K562 (cell line): Measurements from ENCODE around the gene PITPNM3. TPM values are rescaled to one million over a fixed set of nuclear protein-coding genes. Genes with fewer than 3 reads are reported as not detected.

Experiments
- ATAC-seq: fragments of 200-7000 bp; cut with Tn5 transposase; 3 replicates; pipeline ENCODE4 v1.9.1; 2020; ENCODE audit warnings: moderate library complexity
- BruUV-seq: library from RNA; stranded (reverse); fragments of 400-500 nt; replicated peaks from 2 replicates; lab custom pipeline; 2021; lab: Mats Ljungman, UMichigan
- CTCF ChIA-PET: fragments of 300-600 bp; formaldehyde crosslinking; extraction: SDS; loops from one replicate; lab custom pipeline; 2021; ENCODE audit warnings: low intra/inter-chr PET ratio; lab: Yijun Ruan, JAX
- POLR2A ChIA-PET: fragments of 300-600, 350-650 bp; sonication (Branson Sonifier 250); formaldehyde crosslinking; extraction: SDS; loops from one replicate; lab custom pipeline; 2021; ENCODE audit warnings: antibody characterized with exemption, inconsistent platforms; lab: Yijun Ruan, JAX
- DNase-seq, 4 experiments: peaks; one replicate each; pipeline versions ENCODE4 v3.0.0 to v3.0.0-alpha.2; 2011 to 2018; ENCODE audit warnings: low spot score in 3 of 4, mixed read lengths in 3 of 4; ENCODE audit errors: extremely low read depth in 1 of 4
- FAIRE-seq: peaks from 2 replicates; lab custom pipeline; 2011; peaks lifted over from hg19 to GRCh38; lab: Jason Lieb, UNC
- H2AFZ ChIP-seq: 2 replicates; pipeline ENCODE4 v1.6.0; 2011; ENCODE audit warnings: low read depth, low read length, control low read depth, inconsistent platforms
- H3K27ac ChIP-seq: fragments of 200-600 bp; 3 replicates; pipeline ENCODE4 v1.8.0; 2011; ENCODE audit warnings: low read depth, mild to moderate bottlenecking, control low read depth, inconsistent platforms, low read length, moderate library complexity, mixed read lengths; ENCODE audit errors: extremely low read depth
- H3K27me3 ChIP-seq, 2 experiments: fragments of 300-600 bp in 1 of 2; 2 replicates in 1 of 2; 3 replicates in 1 of 2; pipeline versions ENCODE4 v1.6.0 to v1.8.0; 2011; ENCODE audit warnings: inconsistent platforms in 2 of 2, low read length in 2 of 2, mild to moderate bottlenecking in 1 of 2, mixed read lengths in 1 of 2, moderate library complexity in 1 of 2; ENCODE audit not compliant: control insufficient read depth in 2 of 2, insufficient read depth in 2 of 2
- H3K36me3 ChIP-seq: fragments of 300-600 bp; 3 replicates; pipeline ENCODE4 v1.8.0; 2011; ENCODE audit warnings: mild to moderate bottlenecking, low read length, inconsistent platforms; ENCODE audit not compliant: control insufficient read depth, insufficient read depth
- H3K4me1 ChIP-seq, 2 experiments: fragments of 200-600 bp in 1 of 2; replicated peaks in 1 of 2; 2 replicates in 1 of 2; 3 replicates in 1 of 2; pipeline versions ENCODE4 v1.5.1 to v1.8.0; 2011; ENCODE audit warnings: inconsistent platforms in 2 of 2, low read length in 2 of 2, mild to moderate bottlenecking in 1 of 2, mixed read lengths in 1 of 2, moderate library complexity in 1 of 2; ENCODE audit not compliant: control insufficient read depth in 2 of 2, insufficient read depth in 2 of 2
- H3K4me2 ChIP-seq: 2 replicates; pipeline ENCODE4 v1.6.1; 2011; ENCODE audit warnings: low read length, control low read depth, inconsistent platforms, mixed read lengths; ENCODE audit not compliant: insufficient read depth
- H3K4me3 ChIP-seq: fragments of 200-600 bp; sonication (generic), shearing (Covaris generic); 2 replicates; pipeline ENCODE4 v1.5.1; 2016; ENCODE audit warnings: control low read depth, inconsistent platforms
- H3K79me2 ChIP-seq: fragments of 200-600 bp; 3 replicates; pipeline ENCODE4 v1.8.0; 2011; ENCODE audit warnings: low read length, inconsistent platforms; ENCODE audit not compliant: control insufficient read depth, insufficient read depth
- H3K9ac ChIP-seq, 2 experiments: 2 replicates each; pipeline versions ENCODE4 v1.6.0 to v1.6.1; 2011; ENCODE audit warnings: low read depth in 2 of 2, low read length in 2 of 2, control low read depth in 1 of 2, inconsistent platforms in 1 of 2, mild to moderate bottlenecking in 1 of 2, mixed read lengths in 1 of 2; ENCODE audit not compliant: insufficient read depth in 1 of 2
- H3K9me1 ChIP-seq: one replicate; pipeline ENCODE4 v1.6.0; 2011; ENCODE audit warnings: inconsistent platforms, mild to moderate bottlenecking, low read length, moderate library complexity; ENCODE audit not compliant: control insufficient read depth, insufficient read depth
- H3K9me3 ChIP-seq: replicated peaks from 2 replicates; pipeline ENCODE4 v1.5.1; 2011; ENCODE audit warnings: low read depth, low read length, inconsistent platforms; ENCODE audit not compliant: control insufficient read depth, insufficient read depth
- H4K20me1 ChIP-seq: replicated peaks from 2 replicates; pipeline ENCODE4 v1.6.1; 2011; ENCODE audit warnings: low read length, inconsistent platforms, mixed read lengths; ENCODE audit not compliant: control insufficient read depth, insufficient read depth
- C11orf30 ChIP-seq: fragments of 450-650 bp; IDR thresholded peaks from 2 replicates; pipeline ENCODE4 v1.6.1; 2016; ENCODE audit warnings: low read depth, mild to moderate bottlenecking
- DPF2 ChIP-seq: fragments of 450-650 bp; IDR thresholded peaks from 2 replicates; pipeline ENCODE4 v1.6.1; 2016
- IRF2 ChIP-seq: sonication (generic); formaldehyde crosslinking; IDR thresholded peaks from 2 replicates; pipeline ENCODE4 v1.8.1; 2022; ENCODE audit warnings: mild to moderate bottlenecking, missing genetic modification reagents
- MEF2A ChIP-seq: IDR thresholded peaks from 2 replicates; pipeline ENCODE4 v1.6.1; 2011; ENCODE audit warnings: low read depth, mild to moderate bottlenecking, low read length, moderate library complexity; ENCODE audit not compliant: control insufficient read depth
- MTA3 ChIP-seq: fragments of 450-650 bp; formaldehyde crosslinking; IDR thresholded peaks from 2 replicates; pipeline ENCODE4 v1.6.1; 2017; ENCODE audit warnings: mild to moderate bottlenecking, borderline replicate concordance
- MYC ChIP-seq, 2 experiments: fragments of 250-450 bp in 1 of 2; sonication (Bioruptor Pico) in 1 of 2; IDR thresholded peaks; 2 replicates each; pipeline versions ENCODE4 v1.5.1 to v1.6.1; 2012 to 2021; ENCODE audit warnings: low read depth in 2 of 2, borderline replicate concordance in 1 of 2, improper control_type of control experiment in 1 of 2, low read length in 1 of 2, mild to moderate bottlenecking in 1 of 2, moderate library complexity in 1 of 2
- PRPF4 ChIP-seq: fragments of 200-400 bp; formaldehyde crosslinking; IDR thresholded peaks from one replicate; pipeline ENCODE4 v1.6.1; 2017; ENCODE audit warnings: low read length, low read depth, mild to moderate bottlenecking; ENCODE audit not compliant: insufficient read depth, poor library complexity, severe bottlenecking
- RUNX1 ChIP-seq: sonication (generic); IDR thresholded peaks from 2 replicates; pipeline ENCODE4 v1.6.1; 2016; ENCODE audit warnings: antibody characterized with exemption, low read depth
- SRSF1 ChIP-seq: fragments of 200-400 bp; formaldehyde crosslinking; IDR thresholded peaks from 2 replicates; pipeline ENCODE4 v1.6.1; 2017; ENCODE audit warnings: mild to moderate bottlenecking, low read depth, low read length, moderate library complexity
- ZNF311 ChIP-seq: fragments of 250-450 bp; sonication (Bioruptor Pico); IDR thresholded peaks from 2 replicates; pipeline ENCODE4 v1.4.0; 2020; ENCODE audit warnings: mild to moderate bottlenecking, moderate library complexity
- WGBS: fragments of 100-300 bp; shearing (Covaris generic); methylation state at CpG from one replicate; pipeline ENCODE4 v1.1.6; 2016; ENCODE audit warnings: low coverage, mixed read lengths; ENCODE audit not compliant: insufficient coverage; ENCODE audit errors: missing lambda C conversion rate; 5-methylcytosine and 5-hydroxymethylcytosine counted together
- in situ Hi-C: fragments of 300-500 bp; cut with MboI; formaldehyde crosslinking; loops from 4 replicates; pipeline ENCODE4 v1.15.0; 2018; ENCODE audit warnings: inconsistent platforms, mixed read lengths
- intact Hi-C: fragments of 100-400 bp; cut with micrococcal nuclease; formaldehyde crosslinking; loops from 2 replicates; pipeline ENCODE4 v1.14.2; 2022
- polyA plus RNA-seq, 8 experiments: library from polyadenylated mRNA; depleted of rRNA in 4 of 8; stranded (reverse) in 5 of 8; unstranded in 3 of 8; fragments of >200 nt; fragmentation: Nextera tagmentation in 2 of 8; fragmentation: Illumina TruSeq in 1 of 8; extraction: Ambion mirVana in 2 of 8; extraction: Trizol in 1 of 8; gene quantifications; 2 replicates each; pipeline versions ENCODE4 v1.2.1 to v1.2.3, GENCODE V29; 2011 to 2014; ENCODE audit warnings: inconsistent platforms in 1 of 8, missing spikeins in 1 of 8
- total RNA-seq, 7 experiments: library from RNA; depleted of rRNA in 6 of 7; stranded (reverse); fragments of >200 nt in 6 of 7; fragmentation: Illumina TruSeq in 2 of 7; extraction: Trizol in 2 of 7; gene quantifications; 2 replicates each; pipeline versions ENCODE4 v1.2.1 to v1.2.3, GENCODE V29; 2011 to 2021; ENCODE audit warnings: low replicate concordance in 1 of 7
- TF ChIP-seq, protein P1 (sequence below), 2 experiments: fragments of 450-650 bp in 1 of 2; IDR thresholded peaks; 2 replicates each; pipeline ENCODE4 v1.6.1; 2011 to 2017; ENCODE audit warnings: low read depth in 2 of 2, antibody characterized with exemption in 1 of 2, borderline replicate concordance in 1 of 2, low read length in 1 of 2, mild to moderate bottlenecking in 1 of 2, mixed read lengths in 1 of 2; ENCODE audit not compliant: control insufficient read depth in 1 of 2
- TF ChIP-seq, protein P2 (sequence below), 2 experiments: fragments of 450-650 bp; IDR thresholded peaks; 2 replicates each; pipeline ENCODE4 v1.6.1; 2018; ENCODE audit warnings: mild to moderate bottlenecking in 2 of 2, low read depth in 1 of 2; ENCODE audit not compliant: partially characterized antibody in 2 of 2

The PITPNM3 gene
- total and polyA plus RNA-seq, 9 of the 15 experiments (the other 6 are each of a cell fraction or from before 2014, with no cell fraction given): 0.14 to 0.38 (median 0.22) TPM; not detected in 2

DNA sequence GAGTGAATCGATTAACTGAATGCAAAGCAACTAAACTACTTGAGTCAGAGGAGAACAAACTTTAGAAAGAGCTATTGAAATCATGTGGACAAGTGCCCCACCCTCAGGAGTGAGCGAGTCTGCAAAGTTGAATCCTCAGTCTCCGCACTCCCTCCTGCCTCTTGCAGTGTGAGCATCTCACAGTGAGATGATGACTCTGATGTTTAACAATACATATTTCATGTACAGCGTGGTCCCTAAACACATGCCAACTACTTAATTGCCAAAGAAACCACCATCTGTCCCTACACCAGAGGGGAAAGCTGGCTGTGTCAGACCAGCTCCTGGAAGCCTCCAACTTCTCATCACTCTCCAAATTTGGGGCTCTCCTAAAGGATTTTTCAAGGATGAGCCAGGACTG lies 80.9 kb downstream of the PITPNM3 start (continued):
- TF ChIP-seq, protein P1, sequence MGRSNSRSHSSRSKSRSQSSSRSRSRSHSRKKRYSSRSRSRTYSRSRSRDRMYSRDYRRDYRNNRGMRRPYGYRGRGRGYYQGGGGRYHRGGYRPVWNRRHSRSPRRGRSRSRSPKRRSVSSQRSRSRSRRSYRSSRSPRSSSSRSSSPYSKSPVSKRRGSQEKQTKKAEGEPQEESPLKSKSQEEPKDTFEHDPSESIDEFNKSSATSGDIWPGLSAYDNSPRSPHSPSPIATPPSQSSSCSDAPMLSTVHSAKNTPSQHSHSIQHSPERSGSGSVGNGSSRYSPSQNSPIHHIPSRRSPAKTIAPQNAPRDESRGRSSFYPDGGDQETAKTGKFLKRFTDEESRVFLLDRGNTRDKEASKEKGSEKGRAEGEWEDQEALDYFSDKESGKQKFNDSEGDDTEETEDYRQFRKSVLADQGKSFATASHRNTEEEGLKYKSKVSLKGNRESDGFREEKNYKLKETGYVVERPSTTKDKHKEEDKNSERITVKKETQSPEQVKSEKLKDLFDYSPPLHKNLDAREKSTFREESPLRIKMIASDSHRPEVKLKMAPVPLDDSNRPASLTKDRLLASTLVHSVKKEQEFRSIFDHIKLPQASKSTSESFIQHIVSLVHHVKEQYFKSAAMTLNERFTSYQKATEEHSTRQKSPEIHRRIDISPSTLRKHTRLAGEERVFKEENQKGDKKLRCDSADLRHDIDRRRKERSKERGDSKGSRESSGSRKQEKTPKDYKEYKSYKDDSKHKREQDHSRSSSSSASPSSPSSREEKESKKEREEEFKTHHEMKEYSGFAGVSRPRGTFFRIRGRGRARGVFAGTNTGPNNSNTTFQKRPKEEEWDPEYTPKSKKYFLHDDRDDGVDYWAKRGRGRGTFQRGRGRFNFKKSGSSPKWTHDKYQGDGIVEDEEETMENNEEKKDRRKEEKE (IDR thresholded peaks at IDR 0.05; ENCODE audit: borderline replicate concordance in 1 of 2, control insufficient read depth in 1 of 2, low read depth in 2 of 2, low read length in 1 of 2): no peak

DNA sequence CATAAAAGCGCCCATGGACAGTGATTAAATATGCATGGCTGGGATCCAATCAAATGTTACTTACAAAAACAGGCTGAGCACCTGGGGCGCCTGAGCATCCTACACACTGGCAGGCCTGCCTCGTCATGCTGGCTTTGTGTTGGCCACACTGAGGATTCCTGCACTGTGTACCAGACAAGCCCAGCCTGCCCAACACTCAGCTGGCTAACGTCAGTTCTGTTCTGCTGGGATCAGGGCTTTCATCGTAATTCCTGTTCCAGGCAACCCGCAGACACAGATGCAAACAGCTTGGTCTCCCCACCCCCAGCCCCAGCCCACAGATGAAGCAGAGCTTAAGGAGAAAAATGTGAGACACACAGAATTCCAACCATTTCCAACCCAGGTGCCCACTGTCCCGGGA lies 81.4 kb downstream of the PITPNM3 start:
- no peak overlapping the region for H3K4me3 ChIP-seq
- H4K20me1 ChIP-seq: 0 out of 2 replicates have a peak, but pooled peaks cover 7% of the 10 kb centered on the region
- H3K9ac ChIP-seq: no peak overlapping the region
- no peak overlapping the region for H3K27ac ChIP-seq
- intact Hi-C loops: no loop called here
- ChIA-PET POLR2A (no interaction called here), CTCF (no interaction called here)
- 16% methylated on average over 7 of the region's 7 CpGs for WGBS
- H3K9me3 ChIP-seq: no peaks in the 10 kb centered on the region
- H3K79me2 ChIP-seq: no peaks in the 10 kb centered on the region
- H3K4me2 ChIP-seq: no peak overlapping the region
- no peaks in the 10 kb centered on the region for H3K9me1 ChIP-seq
- H3K4me1 ChIP-seq: peaks cover 8 to 10% of the 10 kb centered on the region in 2 experiments; a peak in 4 of 5 replicates
- H3K36me3 ChIP-seq: no peaks in the 10 kb centered on the region
- peaks cover 0 to under 1% of the 10 kb centered on the region in 2 experiments; a peak in 1 of 5 replicates for H3K27me3 ChIP-seq
- no peak for DNase-seq
- FAIRE-seq: no peak
- in situ Hi-C loops: loop anchor here (5.0 kb wide), 1 partner anchor 37 kb away; no protein-coding TSS in a partner anchor
- ATAC-seq: no peak
- H2AFZ ChIP-seq: no peak overlapping the region
- BruUV-seq: no TSS peak
- TF ChIP-seq ZNF311 (no peak), C11orf30 (no peak), MYC (IDR thresholded peaks at IDR 0.05; ENCODE audit: low read depth, low read length) (no peak), MYC (CRISPR knock-in tag; IDR thresholded peaks at IDR 0.05; ENCODE audit: borderline replicate concordance, low read depth) (no peak), RUNX1 (no peak), SRSF1 (no peak), MEF2A (no peak), MTA3 (no peak), DPF2 (no peak), PRPF4 (no peak), IRF2 (CRISPR knock-in tag) (no peak)
- TF ChIP-seq, protein P2, sequence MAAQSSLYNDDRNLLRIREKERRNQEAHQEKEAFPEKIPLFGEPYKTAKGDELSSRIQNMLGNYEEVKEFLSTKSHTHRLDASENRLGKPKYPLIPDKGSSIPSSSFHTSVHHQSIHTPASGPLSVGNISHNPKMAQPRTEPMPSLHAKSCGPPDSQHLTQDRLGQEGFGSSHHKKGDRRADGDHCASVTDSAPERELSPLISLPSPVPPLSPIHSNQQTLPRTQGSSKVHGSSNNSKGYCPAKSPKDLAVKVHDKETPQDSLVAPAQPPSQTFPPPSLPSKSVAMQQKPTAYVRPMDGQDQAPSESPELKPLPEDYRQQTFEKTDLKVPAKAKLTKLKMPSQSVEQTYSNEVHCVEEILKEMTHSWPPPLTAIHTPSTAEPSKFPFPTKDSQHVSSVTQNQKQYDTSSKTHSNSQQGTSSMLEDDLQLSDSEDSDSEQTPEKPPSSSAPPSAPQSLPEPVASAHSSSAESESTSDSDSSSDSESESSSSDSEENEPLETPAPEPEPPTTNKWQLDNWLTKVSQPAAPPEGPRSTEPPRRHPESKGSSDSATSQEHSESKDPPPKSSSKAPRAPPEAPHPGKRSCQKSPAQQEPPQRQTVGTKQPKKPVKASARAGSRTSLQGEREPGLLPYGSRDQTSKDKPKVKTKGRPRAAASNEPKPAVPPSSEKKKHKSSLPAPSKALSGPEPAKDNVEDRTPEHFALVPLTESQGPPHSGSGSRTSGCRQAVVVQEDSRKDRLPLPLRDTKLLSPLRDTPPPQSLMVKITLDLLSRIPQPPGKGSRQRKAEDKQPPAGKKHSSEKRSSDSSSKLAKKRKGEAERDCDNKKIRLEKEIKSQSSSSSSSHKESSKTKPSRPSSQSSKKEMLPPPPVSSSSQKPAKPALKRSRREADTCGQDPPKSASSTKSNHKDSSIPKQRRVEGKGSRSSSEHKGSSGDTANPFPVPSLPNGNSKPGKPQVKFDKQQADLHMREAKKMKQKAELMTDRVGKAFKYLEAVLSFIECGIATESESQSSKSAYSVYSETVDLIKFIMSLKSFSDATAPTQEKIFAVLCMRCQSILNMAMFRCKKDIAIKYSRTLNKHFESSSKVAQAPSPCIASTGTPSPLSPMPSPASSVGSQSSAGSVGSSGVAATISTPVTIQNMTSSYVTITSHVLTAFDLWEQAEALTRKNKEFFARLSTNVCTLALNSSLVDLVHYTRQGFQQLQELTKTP (IDR thresholded peaks at IDR 0.05; ENCODE audit: low read depth in 1 of 2, partially characterized antibody in 2 of 2): no peak
